Neural cell (in vitro differentiated cells): ENCODE measurements around the gene SOCS3. TPM values are rescaled to one million over a fixed set of nuclear protein-coding genes. Genes with fewer than 3 reads are reported as not detected.

ENCODE experiments used
- H2AFZ ChIP-seq: fragments of 200-600, 300-800 bp; sonication (generic), shearing (Covaris generic); 2 replicates; pipeline ENCODE4 v1.6.0; 2014; ENCODE audit warnings: low read depth, mild to moderate bottlenecking, antibody characterized with exemption, low read length, moderate library complexity
- H3F3A ChIP-seq: fragments of 200-600 bp; shearing (Covaris generic); 2 replicates; pipeline ENCODE4 v1.6.1; 2016; ENCODE audit warnings: mild to moderate bottlenecking, moderate library complexity, mixed read lengths, antibody characterized with exemption, low read length; ENCODE audit not compliant: insufficient read depth, poor library complexity, severe bottlenecking
- H3K27ac ChIP-seq: fragments of 200-600, 300-800 bp; sonication (generic), shearing (Covaris generic); 2 replicates; pipeline ENCODE4 v1.5.1; 2014; ENCODE audit warnings: mild to moderate bottlenecking, low read length, moderate library complexity
- H3K27me3 ChIP-seq: fragments of 300-800, 200-600 bp; sonication (generic), shearing (Covaris generic); 2 replicates; pipeline ENCODE4 v1.6.0; 2014; ENCODE audit warnings: mild to moderate bottlenecking, low read depth, low read length, moderate library complexity; ENCODE audit not compliant: insufficient read depth
- H3K36me3 ChIP-seq: fragments of 300-800, 200-600 bp; sonication (generic), shearing (Covaris generic); 2 replicates; pipeline ENCODE4 v1.5.1; 2014; ENCODE audit warnings: mild to moderate bottlenecking, antibody characterized with exemption, low read length, moderate library complexity; ENCODE audit not compliant: insufficient read depth
- H3K4me2 ChIP-seq: fragments of 300-800, 200-600 bp; sonication (generic), shearing (Covaris generic); 2 replicates; pipeline ENCODE4 v1.6.0; 2014; ENCODE audit warnings: mild to moderate bottlenecking, low read length
- H3K4me3 ChIP-seq: fragments of 300-800, 200-600 bp; sonication (generic), shearing (Covaris generic); 2 replicates; pipeline ENCODE4 v1.5.1; 2014; ENCODE audit warnings: mild to moderate bottlenecking, low read length, moderate library complexity
- H3K79me2 ChIP-seq: fragments of 200-600 bp; shearing (Covaris generic); replicated peaks from 2 replicates; pipeline ENCODE4 v1.6.0; 2014; ENCODE audit warnings: mild to moderate bottlenecking, low read length, moderate library complexity; ENCODE audit not compliant: insufficient read depth
- H3K9ac ChIP-seq: fragments of 300-800, 200-600 bp; sonication (generic), shearing (Covaris generic); 2 replicates; pipeline ENCODE4 v1.6.1; 2016; ENCODE audit warnings: mild to moderate bottlenecking, low read length, mixed read lengths
- H3K9me2 ChIP-seq: fragments of 200-600 bp; shearing (Covaris generic); 2 replicates; pipeline ENCODE4 v1.6.1; 2016; ENCODE audit warnings: mild to moderate bottlenecking, low read length, mixed read lengths; ENCODE audit not compliant: insufficient read depth
- H3K9me3 ChIP-seq: fragments of 200-600, 300-800 bp; sonication (generic), shearing (Covaris generic); 2 replicates; pipeline ENCODE4 v1.6.1; 2016; ENCODE audit warnings: mild to moderate bottlenecking, mixed run types, low read length, moderate library complexity, mixed read lengths
- H4K20me1 ChIP-seq: fragments of 200-600 bp; shearing (Covaris generic); 2 replicates; pipeline ENCODE4 v1.6.1; 2016; ENCODE audit warnings: mild to moderate bottlenecking, mixed run types; ENCODE audit not compliant: insufficient read depth
- EP300 ChIP-seq: fragments of 450-650 bp; conservative IDR thresholded peaks from 2 replicates; pipeline ENCODE4 v1.6.1; 2014; ENCODE audit warnings: antibody characterized with exemption, mild to moderate bottlenecking, moderate library complexity; ENCODE audit not compliant: poor library complexity, severe bottlenecking
- EZH2 ChIP-seq: fragments of 200-600, 300-800 bp; shearing (Covaris generic), sonication (generic); IDR thresholded peaks from 2 replicates; pipeline ENCODE4 v1.6.1; 2014; ENCODE audit warnings: antibody characterized with exemption, low read length, borderline replicate concordance, mild to moderate bottlenecking; ENCODE audit not compliant: insufficient read depth, poor library complexity, severe bottlenecking
- MXI1 ChIP-seq: fragments of 450-650 bp; conservative IDR thresholded peaks from 2 replicates; pipeline ENCODE4 v1.6.1; 2014; ENCODE audit warnings: antibody characterized with exemption, mild to moderate bottlenecking; ENCODE audit not compliant: poor library complexity, severe bottlenecking
- POLR2AphosphoS5 ChIP-seq: IDR thresholded peaks from 2 replicates; pipeline ENCODE4 v1.6.1; 2012
- RAD21 ChIP-seq: fragments of 450-650 bp; conservative IDR thresholded peaks from 2 replicates; pipeline ENCODE4 v1.6.1; 2014; ENCODE audit warnings: antibody characterized with exemption, mild to moderate bottlenecking, moderate library complexity
- SMC3 ChIP-seq: fragments of 450-650 bp; conservative IDR thresholded peaks from 2 replicates; pipeline ENCODE4 v1.6.1; 2014; ENCODE audit warnings: antibody characterized with exemption, mild to moderate bottlenecking, moderate library complexity; ENCODE audit not compliant: poor library complexity
- TAF1 ChIP-seq: IDR thresholded peaks from 2 replicates; pipeline ENCODE4 v1.6.1; 2012; ENCODE audit warnings: low read depth
- polyA plus RNA-seq: library from polyadenylated mRNA; depleted of rRNA; stranded (reverse); fragments of >200 nt; gene quantifications from 2 replicates; pipeline ENCODE4 v1.2.3, GENCODE V29; 2014
- TF ChIP-seq, protein P1 (sequence below): fragments of 450-650 bp; IDR thresholded peaks from 2 replicates; pipeline ENCODE4 v1.5.1; 2014; ENCODE audit warnings: antibody characterized with exemption, mild to moderate bottlenecking, moderate library complexity; ENCODE audit not compliant: poor library complexity, severe bottlenecking
- TF ChIP-seq, protein P2 (sequence below): IDR thresholded peaks from 2 replicates; pipeline ENCODE4 v1.6.1; 2012; ENCODE audit warnings: borderline replicate concordance

Gene SOCS3
- polyA plus RNA-seq, 1 donor from 2014 or later, result 5.4 TPM

DNA sequence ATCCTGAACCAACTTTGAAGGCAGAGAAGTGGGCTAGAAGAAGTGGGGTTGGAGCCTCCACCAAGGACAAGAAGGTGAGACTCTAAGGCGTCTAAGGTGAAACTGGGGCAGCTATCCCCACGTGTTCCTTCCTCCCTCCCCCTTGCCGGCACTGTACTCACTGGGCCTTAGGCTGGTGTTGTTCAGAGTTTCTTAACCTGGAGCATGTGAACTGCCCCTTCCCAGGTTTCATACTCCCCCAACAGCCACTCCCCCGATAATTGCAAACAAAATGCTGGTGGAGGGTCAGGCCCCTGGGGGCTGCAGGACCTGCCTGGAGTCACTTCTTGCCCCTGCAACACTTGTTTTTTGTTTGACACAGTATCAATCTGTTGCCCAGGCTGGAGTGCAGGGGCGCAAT, 7.3 kb upstream of the SOCS3 start:
- TF ChIP-seq, protein P1, sequence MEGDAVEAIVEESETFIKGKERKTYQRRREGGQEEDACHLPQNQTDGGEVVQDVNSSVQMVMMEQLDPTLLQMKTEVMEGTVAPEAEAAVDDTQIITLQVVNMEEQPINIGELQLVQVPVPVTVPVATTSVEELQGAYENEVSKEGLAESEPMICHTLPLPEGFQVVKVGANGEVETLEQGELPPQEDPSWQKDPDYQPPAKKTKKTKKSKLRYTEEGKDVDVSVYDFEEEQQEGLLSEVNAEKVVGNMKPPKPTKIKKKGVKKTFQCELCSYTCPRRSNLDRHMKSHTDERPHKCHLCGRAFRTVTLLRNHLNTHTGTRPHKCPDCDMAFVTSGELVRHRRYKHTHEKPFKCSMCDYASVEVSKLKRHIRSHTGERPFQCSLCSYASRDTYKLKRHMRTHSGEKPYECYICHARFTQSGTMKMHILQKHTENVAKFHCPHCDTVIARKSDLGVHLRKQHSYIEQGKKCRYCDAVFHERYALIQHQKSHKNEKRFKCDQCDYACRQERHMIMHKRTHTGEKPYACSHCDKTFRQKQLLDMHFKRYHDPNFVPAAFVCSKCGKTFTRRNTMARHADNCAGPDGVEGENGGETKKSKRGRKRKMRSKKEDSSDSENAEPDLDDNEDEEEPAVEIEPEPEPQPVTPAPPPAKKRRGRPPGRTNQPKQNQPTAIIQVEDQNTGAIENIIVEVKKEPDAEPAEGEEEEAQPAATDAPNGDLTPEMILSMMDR, result no peak
- no peak for TF ChIP-seq MXI1

DNA sequence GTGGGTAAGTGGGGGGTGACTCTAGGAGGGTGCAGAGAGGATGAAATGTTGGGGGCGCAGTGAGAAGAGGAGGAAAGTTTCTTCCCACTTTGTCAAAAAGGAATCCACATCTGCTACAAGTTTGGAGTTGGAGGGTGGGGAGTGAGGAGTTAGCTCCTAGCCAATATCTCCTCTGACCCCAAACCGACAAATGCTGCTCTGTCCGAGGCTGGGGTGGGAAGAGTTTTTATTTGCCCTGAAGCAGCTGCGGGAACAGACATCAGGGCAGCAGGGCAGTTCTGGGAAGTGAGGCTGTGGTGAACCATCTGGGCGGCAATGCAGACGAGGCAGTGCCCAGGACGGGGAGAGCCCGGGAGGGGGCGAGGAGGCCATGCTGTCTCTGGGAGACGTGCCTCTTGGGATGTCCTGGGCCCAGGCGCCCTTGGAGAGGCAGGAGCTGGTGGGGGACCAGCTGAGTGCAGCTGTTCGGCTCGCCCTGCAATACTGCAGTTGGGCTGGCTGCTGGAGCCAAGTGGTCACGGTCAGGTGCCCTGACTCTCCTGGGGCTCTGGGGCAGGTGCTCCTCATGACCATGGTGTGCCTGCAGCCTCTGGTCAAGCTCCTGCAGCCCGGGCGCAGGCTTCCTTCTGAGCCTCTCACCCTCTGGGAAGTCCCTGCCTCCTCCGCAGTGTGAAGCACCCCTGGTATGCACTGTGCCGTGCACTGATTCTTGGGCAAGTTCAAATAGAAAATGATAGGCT, 6.4 kb upstream of the SOCS3 start:
- H3K4me3 ChIP-seq, result no peak overlapping the region
- no peak overlapping the region for H2AFZ ChIP-seq
- H3K9me2 ChIP-seq, result no peaks in the 10 kb centered on the region
- no peak overlapping the region for H3K9ac ChIP-seq
- no peaks in the 10 kb centered on the region for H3K9me3 ChIP-seq
- H3F3A ChIP-seq, result no peaks in the 10 kb centered on the region
- H3K4me2 ChIP-seq, result no peak overlapping the region
- H3K27me3 ChIP-seq, result no peaks in the 10 kb centered on the region
- no peaks in the 10 kb centered on the region for H3K36me3 ChIP-seq
- H3K79me2 ChIP-seq, result no peaks in the 10 kb centered on the region
- no peaks in the 10 kb centered on the region for H4K20me1 ChIP-seq
- no peak overlapping the region for H3K27ac ChIP-seq
- TF ChIP-seq TAF1, result no peak
- TF ChIP-seq POLR2AphosphoS5, result no peak
- TF ChIP-seq, protein P2, sequence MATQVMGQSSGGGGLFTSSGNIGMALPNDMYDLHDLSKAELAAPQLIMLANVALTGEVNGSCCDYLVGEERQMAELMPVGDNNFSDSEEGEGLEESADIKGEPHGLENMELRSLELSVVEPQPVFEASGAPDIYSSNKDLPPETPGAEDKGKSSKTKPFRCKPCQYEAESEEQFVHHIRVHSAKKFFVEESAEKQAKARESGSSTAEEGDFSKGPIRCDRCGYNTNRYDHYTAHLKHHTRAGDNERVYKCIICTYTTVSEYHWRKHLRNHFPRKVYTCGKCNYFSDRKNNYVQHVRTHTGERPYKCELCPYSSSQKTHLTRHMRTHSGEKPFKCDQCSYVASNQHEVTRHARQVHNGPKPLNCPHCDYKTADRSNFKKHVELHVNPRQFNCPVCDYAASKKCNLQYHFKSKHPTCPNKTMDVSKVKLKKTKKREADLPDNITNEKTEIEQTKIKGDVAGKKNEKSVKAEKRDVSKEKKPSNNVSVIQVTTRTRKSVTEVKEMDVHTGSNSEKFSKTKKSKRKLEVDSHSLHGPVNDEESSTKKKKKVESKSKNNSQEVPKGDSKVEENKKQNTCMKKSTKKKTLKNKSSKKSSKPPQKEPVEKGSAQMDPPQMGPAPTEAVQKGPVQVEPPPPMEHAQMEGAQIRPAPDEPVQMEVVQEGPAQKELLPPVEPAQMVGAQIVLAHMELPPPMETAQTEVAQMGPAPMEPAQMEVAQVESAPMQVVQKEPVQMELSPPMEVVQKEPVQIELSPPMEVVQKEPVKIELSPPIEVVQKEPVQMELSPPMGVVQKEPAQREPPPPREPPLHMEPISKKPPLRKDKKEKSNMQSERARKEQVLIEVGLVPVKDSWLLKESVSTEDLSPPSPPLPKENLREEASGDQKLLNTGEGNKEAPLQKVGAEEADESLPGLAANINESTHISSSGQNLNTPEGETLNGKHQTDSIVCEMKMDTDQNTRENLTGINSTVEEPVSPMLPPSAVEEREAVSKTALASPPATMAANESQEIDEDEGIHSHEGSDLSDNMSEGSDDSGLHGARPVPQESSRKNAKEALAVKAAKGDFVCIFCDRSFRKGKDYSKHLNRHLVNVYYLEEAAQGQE, result no peak
- TF ChIP-seq EP300, result no peak
- TF ChIP-seq RAD21, result no peak
- TF ChIP-seq EZH2, result no peak
- TF ChIP-seq, protein P1, result no peak
- no peak for TF ChIP-seq SMC3
- TF ChIP-seq MXI1, result no peak

More for the DNA sequence above, 7.3 kb upstream of the SOCS3 start:
- no peak overlapping the region for H3K9ac ChIP-seq
- no peak overlapping the region for H3K4me2 ChIP-seq
- H3F3A ChIP-seq, result no peaks in the 10 kb centered on the region
- H3K27ac ChIP-seq, result no peak overlapping the region
- H3K36me3 ChIP-seq, result no peaks in the 10 kb centered on the region
- no peak overlapping the region for H3K4me3 ChIP-seq
- no peaks in the 10 kb centered on the region for H3K27me3 ChIP-seq
- H3K79me2 ChIP-seq, result no peaks in the 10 kb centered on the region
- no peaks in the 10 kb centered on the region for H3K9me3 ChIP-seq
- no peaks in the 10 kb centered on the region for H3K9me2 ChIP-seq
- no peaks in the 10 kb centered on the region for H4K20me1 ChIP-seq
- H2AFZ ChIP-seq, result no peak overlapping the region
